Epidermal melanocyte (primary cell): ENCODE data around the gene RALBP1.

Experiments
- DNase-seq: peaks from one replicate; pipeline ENCODE4 v3.0.0; 2011; ENCODE audit warnings: low spot score; ENCODE audit not compliant: insufficient read length

RALBP1 gene

DNA sequence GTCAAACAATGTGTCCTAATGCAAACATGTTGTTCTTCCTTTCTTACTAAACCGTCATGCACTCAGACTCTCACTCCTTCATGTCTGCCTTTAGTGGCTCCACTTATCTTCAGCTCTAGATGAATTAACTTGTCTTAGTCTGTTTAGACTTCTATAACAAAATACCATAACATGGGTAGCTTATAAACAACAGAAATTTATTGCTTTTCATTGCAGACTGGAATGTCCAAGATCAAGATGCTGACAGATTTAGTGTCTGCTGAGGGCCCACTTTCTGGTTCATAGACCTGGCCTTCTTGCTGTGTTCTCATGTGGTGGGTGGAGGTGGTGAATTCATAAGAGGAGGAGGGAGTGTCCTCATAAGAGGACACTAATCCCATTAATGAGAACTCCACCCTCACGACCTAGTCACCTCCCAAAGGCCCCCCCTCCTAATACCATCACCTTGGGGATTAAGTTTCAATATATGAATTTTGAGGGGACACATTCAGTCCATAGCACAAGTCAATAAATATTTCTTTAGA lies 32.3 kb downstream of the RALBP1 start:
- DNase-seq = no peak

DNA sequence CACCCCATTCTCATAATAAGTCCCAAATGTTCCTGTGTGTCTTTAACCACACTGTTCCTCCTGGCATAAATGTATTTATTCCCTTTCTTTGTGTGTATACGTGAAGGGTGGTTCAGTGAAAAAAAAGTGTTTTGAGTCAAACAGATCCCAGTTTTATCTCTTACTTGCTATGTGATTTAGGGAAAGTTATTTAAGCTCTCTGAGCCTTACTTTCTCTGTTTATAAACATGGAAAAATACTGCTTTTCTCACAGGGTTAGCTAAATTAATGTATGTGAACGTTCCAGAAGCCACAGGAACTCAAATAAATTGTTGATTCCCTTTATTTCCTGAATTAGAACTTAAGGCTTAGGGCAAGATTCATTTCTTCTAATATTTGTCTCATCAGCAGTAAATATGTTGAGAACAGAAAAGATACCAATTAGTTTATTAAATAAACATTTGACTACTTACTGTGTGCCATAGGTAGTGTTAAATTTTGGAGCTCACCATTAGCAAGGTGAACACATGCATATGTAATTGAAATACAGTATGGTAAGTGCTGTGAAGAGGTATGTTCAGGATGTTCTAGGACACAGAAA lies 33.2 kb downstream of the RALBP1 start:
- DNase-seq = no peak

DNA sequence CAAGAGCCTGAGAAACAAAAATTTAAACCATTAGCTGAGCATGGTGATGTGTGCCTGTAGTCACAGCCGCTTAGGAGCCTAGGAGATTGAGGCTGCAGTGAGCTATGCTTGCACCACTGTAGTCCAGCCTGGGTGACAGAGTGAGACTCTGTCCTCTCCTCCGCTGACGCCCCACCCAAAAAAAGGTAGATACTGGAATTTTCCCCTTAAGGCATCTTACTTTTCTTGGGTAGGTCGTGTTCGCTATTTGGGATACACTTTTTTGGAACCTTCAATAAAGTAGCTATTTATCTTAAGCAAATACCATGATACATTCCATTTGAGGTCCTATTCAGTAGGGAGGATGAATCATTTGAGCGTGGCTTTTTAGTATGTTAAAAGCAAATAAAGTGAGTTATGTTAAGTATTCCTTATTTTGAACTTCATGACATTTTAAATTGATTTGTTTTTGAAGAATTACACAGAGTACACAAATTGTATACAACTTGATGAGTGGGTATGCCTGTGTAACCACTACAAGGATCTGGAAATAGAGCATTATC lies 38.7 kb downstream of the RALBP1 start:
- no peak for DNase-seq

DNA sequence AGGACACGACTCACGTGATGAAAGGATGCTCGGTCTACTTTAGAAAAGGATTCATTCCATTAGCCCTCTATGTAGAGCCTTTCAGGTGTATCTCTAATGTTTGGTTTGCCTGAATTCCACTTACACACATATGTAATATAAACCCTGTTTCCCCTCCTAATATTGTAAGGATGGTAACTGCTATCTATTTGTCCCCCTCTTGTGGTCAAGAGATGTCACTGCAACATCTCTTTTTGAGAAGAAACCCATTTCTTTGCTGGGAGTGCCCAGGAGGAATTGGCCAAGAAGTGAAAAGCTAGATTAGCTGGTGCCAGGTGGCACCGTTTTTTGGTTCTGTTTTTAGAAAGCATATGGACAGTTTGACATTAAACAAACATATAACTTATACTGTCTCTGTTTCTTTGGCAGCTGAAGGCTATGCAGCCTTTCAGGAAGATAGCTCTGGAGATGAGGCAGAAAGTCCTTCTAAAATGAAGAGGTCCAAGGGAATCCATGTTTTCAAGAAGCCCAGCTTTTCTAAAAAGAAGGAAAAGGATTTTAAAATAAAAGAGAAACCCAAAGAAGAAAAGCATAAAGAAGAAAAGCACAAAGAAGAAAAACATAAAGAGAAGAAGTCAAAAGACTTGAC lies 41.2 kb downstream of the RALBP1 start:
- DNase-seq = no peak

DNA sequence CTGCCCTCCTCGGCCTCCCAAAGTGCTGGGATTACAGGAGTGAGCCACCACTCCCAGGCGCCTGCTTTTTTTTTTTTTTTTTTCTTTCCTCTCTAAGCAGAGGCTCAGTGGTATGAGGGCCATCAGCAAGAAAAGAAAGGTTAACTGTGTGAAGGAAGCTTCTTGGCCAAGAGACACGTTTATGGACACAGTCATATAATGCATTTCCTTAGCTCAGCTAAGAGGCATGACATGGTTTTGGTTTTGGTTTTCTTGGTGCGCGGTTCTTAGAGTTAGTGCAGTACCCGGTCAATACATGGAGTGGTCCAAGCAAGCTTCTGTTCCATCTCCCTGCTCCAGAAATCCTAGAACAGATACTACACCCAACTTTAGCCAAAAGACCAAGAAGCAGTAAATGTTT lies 42.6 kb downstream of the RALBP1 start:
- no peak for DNase-seq

DNA sequence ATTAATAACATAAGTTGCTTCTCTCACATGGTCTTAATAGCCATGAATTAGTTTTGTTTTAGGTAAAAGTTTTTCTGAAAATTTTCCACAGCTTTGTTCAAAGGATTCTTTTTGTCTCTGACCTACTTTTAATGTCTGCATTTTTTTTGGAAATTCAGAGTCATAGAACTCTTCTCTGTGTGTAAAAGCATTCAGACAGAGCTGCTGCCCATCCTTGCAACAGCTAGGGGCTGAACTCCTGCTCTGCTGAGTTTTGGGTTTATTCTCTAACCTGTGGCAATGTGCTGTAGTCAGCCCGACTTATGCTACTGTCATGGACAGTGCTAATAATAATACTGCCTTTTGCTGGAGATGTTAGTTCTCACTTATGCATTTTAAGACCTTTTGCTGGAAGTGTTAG lies 44.1 kb downstream of the RALBP1 start:
- no peak for DNase-seq

DNA sequence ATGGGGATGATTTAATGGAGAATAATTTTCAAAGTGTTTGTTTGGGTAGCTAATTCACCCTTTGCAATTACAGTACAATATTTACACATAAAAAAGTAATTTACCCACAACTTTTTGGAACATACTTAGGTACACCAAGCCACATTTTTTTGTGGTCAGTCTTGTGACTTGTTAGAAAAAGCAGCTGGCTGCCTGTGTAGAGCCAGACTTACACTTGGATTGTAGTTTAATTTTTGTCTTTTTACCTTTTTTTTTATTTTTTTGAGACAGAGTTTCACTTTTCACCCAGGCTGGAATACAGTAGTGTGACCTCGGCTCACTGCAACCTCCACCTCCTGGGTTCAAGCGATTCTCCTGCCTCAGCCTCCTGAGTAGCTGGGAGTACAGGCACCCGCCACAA lies 45.4 kb downstream of the RALBP1 start:
- no peak for DNase-seq

DNA sequence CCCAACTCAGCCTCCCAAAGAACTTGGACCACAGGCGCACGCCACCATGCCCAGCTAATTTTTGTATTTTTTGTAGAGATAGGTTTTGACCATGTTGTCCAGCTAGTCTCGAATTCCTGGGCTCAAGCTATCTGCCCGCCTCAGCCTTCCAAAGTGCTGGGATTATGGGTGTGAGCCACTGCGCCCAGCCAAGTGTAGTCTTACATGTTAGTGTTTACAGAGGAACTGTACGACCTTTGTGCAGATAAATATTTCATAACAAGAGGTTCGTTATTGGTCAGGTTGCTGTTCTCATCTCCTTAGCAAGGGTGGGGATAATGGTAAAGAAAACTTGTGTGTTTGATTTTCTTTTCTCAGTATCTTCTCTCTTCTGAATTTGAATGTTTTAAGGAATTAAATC lies 46.5 kb downstream of the RALBP1 start:
- DNase-seq = no peak

DNA sequence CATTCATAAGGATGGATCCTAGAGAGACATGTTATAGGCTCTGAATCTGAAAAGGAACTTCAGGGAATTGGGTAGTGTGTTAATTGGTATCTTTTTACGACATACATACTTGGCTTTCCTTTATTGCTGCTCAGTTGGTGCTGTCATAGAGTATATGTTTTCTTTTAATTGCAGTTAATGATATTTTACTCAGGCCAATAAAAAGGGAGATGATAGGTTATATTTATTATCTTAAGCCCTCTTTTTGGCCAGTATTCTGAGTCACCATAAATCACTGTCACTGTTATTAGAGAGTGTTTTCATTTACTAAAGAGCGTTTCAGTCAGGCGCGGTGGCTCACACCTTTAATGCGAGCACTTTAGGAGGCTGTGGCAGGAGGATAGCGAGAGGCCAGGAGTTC lies 47.6 kb downstream of the RALBP1 start:
- no peak for DNase-seq

DNA sequence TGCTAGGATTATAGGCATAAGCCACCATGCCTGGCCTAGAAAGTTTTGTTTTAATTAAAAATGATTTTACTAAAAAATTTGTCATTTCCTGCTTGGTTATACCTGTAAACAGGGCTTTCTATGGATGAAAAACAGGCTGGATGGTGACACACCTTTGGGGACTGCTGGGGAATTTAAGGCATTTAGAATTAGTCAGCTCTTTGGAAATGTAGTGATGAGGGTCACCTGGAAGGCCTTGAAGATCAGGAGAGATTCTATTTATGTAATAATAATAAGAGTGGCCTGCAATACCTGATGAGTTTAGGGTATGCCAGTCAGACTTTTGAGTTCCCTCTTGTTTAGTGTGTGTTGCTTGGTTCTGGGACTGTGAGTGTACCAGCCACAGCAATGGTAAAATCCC lies 51.1 kb downstream of the RALBP1 start:
- no peak for DNase-seq

DNA sequence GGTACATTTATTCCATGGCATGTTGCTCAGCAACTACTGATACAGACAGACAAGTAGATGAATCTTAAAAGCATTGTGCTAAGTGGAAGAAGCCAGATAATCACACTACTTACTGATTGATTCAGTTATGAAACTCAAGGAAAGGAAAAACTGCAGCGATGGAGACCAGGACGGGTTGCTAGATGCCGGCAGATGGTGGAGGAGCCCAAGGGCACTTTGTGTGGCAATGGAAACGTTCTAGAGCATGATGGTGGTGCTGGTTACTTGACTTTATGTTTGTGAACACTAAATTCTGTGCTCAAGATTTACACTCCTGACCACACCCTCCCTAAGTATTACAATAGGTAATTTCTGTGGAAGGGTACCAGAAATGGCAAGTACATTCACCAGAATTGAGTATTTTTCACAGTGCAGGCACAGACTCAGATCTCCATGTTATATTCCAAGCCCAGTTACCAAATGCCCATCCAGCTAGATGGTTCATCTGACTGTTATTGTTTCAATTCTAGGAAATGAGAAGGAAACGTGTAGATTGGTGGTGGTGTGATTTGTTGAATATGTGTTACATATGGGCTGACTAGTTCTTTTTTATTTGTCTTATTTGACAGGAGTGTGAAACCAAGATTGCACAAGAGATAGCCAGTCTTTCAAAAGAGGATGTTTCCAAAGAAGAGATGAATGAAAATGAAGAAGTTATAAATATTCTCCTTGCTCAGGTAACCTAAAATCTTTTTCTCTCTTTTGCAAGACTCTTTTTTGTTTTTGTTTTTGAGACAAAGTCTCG lies 55.1 kb downstream of the RALBP1 start:
- DNase-seq = no peak

DNA sequence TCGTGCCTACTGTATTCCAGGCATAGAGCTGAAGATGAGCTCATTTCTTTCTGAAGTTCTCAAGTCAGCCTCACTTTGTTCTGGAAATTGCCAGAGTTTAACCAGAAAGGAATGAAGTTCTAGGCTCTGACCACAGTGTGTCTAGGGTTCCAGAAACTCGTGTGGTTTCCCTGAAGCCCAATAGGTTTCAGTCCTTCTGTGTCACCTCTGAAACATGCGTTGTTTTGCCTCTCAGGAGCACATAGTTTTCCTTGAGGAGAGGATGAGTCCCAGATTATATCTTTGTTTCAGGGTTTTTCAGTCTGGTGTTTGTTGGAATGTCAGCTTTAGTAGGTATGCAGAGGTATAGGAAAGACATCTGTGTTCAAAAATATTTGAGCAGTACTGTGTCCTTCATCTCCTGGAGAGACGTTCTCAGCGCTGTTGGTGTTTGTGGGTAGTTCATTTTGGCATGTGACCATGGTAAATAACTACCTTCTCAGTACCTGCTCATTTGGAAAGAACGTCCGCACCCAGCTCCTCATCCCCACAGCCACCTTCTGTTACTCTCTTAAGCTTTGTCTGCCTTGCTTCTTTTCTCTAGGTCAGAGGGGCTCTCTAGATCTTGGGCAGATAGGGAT lies 56.6 kb downstream of the RALBP1 start:
- DNase-seq = no peak

DNA sequence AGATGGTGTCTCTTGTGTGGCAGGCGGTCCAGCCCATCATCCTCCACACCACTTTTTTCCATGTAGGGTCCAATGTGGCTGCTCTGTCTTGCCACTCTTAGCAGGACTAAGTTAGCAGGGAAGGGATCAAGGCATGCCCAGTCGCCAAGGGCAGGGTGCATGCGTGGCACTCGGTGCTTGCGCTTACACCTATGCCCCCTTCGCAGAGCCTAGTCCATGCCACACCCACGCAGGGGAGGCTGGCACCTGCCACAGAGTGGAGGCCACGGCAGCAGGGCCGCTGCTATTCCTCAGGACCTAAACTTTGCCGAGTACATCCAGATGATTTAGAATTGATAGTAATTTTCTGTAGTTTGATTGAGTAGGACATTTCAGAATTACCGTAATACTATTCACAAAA lies 59.5 kb downstream of the RALBP1 start:
- no peak for DNase-seq

DNA sequence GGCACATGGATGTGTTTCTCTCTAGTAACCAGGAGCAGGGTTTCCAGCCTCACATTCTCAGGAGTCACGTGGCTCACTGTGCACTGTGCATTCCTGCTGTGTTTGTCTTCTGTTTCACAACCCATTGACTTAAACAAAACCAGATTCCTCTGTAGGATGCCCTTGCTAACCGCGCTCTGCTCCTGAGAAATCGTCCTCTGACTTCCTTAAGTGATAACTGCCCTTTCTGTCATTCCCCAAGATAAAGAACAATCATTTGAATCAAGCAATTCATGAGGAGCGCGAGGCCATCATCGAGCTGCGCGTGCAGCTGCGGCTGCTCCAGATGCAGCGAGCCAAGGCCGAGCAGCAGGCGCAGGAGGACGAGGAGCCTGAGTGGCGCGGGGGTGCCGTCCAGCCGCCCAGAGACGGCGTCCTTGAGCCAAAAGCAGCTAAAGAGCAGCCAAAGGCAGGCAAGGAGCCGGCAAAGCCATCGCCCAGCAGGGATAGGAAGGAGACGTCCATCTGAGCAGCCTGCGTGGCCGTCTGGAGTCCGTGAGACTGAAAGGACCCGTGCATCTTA lies 60.2 kb downstream of the RALBP1 start:
- DNase-seq = peak; percentile 66

DNA sequence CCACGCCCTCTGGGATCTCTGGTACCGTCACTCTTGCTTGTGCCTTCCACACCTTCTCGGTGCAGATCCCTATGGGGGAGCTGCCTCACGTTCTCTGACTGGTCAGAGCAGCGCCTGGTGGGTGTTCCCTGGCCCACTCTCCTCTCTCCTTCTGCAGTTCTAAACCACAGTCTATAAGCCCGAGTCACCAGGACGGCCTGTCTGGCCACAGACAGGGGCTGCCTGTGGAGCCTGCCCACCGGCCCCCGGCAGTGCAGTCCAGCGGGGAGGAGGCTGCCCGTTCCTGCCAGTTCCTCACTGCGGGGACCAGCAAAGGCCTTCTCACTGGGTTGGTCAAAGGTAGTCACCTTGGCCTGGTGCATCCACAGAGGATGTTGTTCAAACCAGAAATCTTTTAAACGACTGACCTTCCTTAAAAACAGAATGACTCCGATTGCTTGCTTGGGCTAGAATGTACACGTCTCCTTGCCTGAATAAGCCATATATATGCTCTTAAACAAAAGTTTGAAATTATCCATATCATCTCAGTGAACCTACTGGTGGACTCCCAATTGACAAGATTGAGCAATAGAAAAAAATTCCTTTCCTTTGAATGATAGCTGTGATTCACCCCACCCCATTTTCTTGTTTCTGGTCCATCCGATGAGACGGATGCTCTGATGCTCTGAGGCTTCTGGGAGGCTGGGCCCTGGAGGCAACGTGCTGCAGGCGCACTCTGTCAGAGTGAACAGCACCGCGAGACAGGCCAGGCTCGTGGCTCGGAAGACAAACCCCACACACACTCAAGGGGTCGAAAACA lies 61.2 kb downstream of the RALBP1 start:
- no peak for DNase-seq

DNA sequence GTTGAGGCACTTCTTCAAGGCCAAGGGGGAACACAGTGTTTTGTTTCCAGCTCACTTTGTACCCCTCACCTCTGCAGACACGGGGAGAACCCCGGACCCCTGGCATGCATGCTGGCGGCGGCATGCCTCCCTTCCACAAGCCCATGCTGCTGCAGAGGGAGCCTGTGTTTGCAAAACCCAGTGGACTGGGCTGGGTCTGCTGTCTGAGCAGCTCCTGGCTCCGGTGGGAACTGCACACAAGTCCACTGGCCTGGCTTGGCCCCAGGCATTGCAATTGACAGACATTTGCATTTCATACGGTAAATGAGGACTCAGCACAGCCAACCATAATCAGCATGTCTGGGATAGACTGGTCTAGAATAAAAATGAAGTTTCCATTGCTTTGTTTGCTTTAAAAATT lies 62.4 kb downstream of the RALBP1 start:
- no peak for DNase-seq

DNA sequence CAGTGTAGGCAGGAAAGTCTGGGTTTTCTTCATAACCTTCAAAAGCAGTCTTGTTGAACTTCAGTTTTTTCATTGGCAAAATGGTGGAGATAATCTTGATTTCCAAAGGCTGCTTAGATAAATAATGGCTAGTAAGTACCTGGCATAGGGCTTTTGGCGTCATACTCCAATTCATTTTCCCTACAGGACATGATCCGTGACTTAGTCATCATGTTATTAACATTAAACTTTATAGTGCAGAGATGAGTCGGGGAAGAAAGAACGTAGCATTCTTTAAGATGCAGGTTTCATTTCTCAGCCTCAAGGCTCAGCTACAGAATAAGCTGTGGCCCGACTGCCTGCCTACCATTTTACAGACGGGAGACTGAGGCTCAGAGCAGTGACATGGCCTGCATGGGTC lies 64.0 kb downstream of the RALBP1 start:
- DNase-seq = no peak

DNA sequence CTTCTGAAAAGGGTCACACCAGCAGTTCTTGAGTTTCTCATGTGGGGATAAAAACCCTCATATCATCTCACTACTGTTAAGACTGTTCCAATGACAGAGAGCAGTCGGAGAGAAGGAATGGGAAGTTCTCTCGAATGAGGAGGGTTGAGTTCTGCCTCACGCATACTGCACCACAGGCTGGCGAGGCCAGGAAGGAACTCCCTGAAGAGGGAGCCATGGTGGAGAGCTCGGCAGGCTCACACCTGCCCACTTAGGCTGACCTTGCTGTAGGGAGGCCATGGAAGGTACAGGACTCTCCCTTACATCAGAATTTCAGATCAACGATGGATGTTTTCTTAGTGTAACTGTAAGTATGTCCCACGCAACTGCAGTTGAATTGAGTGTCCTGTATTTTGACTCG lies 64.6 kb downstream of the RALBP1 start:
- DNase-seq = no peak

DNA sequence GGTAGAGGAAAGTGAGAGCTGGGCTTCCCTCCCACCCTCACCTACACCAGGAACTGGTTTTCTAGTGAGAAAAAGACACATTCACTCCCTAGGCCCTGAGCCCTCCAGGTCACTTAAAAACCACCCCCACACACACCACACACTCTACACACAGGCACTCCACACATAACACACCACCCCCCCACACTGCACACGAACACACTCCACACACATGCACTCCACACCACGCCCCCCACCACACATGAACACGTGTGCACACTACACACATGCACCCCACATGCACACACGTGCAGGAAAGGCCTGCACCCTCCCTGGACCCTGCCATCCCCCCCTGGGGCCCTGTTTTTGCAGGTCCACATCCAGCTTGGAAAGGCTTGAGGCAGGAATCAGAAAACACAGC lies 67.6 kb downstream of the RALBP1 start:
- no peak for DNase-seq

DNA sequence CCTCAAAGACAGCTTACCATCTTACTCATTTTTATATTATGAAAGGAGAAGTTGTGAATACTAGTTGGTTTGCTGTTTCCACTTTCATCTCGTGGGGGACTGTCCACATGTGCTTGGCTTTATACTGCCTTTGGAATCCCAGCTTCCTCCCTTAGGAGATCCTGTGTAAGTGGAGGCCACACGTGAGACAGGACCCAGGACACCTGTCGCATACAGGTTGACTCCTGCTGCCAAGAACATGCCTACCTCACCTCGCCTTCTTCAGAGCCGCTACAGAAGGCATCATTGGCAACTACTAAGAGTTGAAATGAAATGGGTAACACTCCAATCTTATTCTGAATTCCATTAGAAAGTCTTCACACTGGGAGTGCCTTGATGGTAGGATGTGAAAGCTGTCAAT lies 69.7 kb downstream of the RALBP1 start:
- no peak for DNase-seq

DNA sequence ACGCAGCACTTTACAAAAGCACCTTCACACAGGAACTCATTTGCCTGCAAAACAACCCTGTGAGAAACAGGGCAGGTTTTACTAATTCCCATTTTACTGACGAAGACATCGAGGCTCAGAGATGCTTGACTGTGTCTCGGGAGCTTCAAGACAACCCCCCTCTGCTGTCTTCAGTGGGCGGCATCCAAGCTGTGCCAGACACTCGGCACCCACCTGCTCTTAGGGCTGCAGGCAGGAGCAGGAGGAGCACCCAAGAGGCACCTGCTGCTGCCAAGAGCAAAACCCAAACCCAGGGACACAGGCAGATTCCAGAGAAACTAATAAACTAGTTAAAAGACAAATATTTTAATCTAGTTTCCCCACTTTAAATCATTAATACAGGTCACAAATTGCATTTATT lies 71.2 kb downstream of the RALBP1 start:
- DNase-seq = no peak
